VCaP (cell line): ENCODE results near the gene ACLY.

Experiments
- H3K27ac ChIP-seq: fragments of 450-650 bp; 2 replicates; pipeline ENCODE4 v1.5.1; 2017
- TF ChIP-seq, protein P1 (sequence below): fragments of 450-650 bp; conservative IDR thresholded peaks from 2 replicates; pipeline ENCODE4 v1.5.1; 2017; ENCODE audit warnings: mild to moderate bottlenecking, moderate library complexity

Gene ACLY

DNA sequence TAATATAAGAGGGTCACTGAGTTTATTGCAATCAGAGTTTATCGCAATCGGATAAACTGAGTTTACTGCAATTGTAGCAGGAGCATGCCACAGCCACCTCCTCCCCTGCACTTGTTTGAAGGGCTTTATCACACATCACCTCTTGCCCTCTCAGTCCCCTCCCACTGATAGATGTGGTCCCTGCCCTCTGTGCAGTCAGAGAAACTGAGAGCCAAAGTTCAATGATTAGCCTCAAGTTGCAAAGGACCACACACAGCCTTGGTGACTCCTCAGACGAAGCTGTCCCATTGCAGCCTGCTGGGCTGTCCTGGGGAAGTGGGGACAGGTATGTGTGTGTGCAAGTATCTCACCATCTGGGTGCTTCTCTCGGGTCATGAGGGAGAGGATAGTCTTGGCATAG lies 13.6 kb downstream of the ACLY start:
- no peak overlapping the region for H3K27ac ChIP-seq
- TF ChIP-seq, protein P1, sequence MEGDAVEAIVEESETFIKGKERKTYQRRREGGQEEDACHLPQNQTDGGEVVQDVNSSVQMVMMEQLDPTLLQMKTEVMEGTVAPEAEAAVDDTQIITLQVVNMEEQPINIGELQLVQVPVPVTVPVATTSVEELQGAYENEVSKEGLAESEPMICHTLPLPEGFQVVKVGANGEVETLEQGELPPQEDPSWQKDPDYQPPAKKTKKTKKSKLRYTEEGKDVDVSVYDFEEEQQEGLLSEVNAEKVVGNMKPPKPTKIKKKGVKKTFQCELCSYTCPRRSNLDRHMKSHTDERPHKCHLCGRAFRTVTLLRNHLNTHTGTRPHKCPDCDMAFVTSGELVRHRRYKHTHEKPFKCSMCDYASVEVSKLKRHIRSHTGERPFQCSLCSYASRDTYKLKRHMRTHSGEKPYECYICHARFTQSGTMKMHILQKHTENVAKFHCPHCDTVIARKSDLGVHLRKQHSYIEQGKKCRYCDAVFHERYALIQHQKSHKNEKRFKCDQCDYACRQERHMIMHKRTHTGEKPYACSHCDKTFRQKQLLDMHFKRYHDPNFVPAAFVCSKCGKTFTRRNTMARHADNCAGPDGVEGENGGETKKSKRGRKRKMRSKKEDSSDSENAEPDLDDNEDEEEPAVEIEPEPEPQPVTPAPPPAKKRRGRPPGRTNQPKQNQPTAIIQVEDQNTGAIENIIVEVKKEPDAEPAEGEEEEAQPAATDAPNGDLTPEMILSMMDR = no peak

DNA sequence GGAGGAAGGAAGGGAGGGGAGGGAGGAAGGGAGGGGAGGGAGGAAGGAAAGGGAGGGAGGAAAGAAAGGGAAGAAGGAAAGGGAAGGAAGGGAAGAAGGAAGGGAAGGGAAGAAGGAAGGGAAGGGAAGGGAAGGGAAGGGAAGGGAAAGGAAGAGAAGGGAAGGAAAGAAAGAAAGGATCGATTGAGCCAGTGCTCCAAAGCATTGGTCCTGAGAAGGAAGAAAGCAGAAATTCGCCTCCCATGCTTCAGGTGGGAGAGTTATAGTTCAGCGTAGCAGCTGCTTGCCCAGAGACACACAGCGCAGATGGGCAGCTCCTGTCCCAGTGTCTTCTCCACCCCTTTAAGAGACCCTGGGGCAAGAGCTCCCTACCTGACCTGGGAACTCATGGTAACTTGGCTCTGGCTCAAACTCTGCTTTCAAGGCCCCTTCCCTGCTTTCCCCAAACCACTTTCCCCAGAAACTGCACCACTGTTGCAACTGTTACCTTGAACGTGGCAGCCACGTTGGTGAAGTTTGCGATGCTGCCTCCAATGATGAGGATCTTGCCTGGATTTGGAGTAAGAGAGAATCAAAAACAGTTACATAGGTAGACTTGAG lies 14.4 kb downstream of the ACLY start:
- H3K27ac ChIP-seq = no peak overlapping the region
- TF ChIP-seq, protein P1 = no peak

DNA sequence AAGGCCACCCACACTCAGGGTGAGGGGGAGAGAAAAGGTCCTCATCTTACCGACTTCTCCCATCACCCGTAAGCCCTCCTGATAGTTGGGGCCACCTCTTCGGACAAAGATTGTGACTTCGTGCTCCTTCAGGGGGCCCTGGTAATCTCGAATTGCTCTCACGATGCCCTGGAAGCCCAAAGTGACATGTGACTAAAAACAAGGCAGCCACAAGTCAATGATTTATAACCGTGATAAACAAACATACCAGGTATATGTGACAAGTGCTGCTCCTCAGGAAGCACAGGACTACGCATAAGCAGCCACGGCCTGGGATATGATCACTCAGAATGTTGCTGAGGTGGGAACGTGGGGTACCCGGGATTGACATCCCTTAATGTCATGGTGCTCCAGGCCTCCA lies 17.1 kb downstream of the ACLY start:
- TF ChIP-seq, protein P1 = no peak
- no peak overlapping the region for H3K27ac ChIP-seq

DNA sequence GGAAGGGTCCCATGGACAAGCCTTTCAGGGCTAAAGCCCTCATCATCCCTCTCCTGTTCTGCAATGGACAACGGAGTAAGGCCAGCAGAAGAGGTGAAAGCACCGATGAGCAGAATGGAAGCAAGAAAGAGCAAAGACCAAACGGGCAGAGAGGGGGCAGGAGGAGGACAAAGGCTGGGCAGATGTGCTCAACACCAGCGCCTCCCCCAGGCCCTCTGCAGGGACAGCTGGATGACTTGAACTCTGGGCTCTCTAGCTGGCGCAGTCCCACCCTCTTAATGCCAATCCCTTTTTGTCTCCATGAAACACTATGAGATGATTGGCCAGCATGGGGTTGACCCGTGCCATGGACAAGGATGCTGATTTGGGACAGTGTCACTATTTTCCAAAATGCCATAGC lies 22.0 kb downstream of the ACLY start:
- TF ChIP-seq, protein P1 = no peak
- no peak overlapping the region for H3K27ac ChIP-seq

DNA sequence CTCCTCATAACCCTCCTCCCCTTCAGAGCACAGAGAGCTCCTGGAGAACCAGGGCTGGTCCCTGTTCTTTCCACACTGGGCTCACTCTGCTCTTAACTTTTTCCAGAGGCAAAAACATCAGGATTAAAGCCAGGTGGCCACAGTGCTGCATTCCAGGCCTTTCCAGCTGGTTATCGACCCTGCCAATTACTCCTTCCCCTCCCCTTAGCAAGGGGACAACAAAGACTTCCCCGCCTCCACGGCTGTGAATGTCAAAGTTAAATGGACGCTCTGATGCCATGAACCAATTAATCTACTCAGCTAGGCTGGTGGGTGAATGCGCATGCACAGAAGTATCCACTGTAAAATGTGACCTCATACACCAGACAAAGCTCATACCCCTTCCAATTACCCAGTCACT lies 23.1 kb downstream of the ACLY start:
- H3K27ac ChIP-seq = no peak overlapping the region
- TF ChIP-seq, protein P1 = no peak

DNA sequence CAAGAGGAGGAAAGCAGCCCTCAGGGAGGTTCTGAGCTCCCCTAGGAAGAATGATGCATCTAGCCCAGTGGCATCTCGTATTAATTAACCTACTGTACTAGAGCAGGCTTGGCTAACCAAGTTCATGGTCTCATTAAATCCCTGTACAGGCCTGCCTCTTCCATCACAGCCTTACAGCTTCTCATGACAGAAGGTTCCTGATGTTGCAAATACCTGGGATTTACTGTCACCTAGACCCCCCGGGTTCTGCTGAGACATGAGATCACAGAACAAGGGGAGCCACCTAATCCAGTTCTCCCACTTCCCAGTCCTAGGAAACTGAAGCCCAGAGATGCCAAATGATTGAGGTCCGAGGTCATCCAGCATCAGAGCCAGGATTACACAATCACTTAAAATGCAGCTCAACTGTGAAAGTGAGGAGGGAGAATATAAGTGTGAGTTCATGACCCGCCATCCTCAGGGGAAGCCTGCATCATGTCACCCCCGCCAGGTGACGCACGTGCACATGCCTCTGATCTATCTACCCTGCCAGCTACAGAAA lies 23.9 kb downstream of the ACLY start:
- H3K27ac ChIP-seq = no peak overlapping the region
- TF ChIP-seq, protein P1 = no peak

DNA sequence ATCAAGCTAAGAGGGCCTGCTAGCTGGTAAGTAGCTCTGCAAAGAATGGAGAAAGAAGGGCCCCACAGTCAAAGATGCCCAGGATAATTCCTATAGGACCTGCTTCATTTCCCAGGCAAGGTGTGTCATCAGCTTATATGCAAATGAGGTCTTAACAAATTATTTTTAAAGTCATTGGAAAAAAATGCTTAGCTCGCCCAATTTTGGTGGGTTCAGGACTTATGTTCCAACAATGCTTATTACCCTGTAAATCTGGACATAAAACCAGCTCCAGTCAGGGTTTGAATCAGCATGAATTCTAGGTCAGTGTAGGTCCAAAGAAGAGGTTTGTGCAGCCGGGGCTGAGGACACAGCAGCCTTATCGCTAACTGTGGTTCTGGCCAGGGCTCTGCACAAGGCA lies 25.4 kb downstream of the ACLY start:
- no peak overlapping the region for H3K27ac ChIP-seq
- TF ChIP-seq, protein P1 = no peak
